ENCODE results near the gene RNF175. TPM values are rescaled to one million over a fixed set of nuclear protein-coding genes. Genes with fewer than 3 reads are reported as not detected.
"Not testable (repeated sequence)": the region's sequence is repeated elsewhere in the genome, so short reads cannot be mapped to it uniquely, and the experiment has no call there.

The RNF175 gene
- polyA plus RNA-seq, 4 donors, result 0.38 to 0.72 TPM; not detected in 2

- no peak overlapping the region for H3K27ac ChIP-seq (ENCODE audit: low read depth in 1 of 3, low read length in 2 of 3)
- no peaks in the 10 kb centered on the region for H3K27me3 ChIP-seq (ENCODE audit: control insufficient read depth in 3 of 3, insufficient read depth in 3 of 3, low read length in 3 of 3)
- peaks cover 0 to 6% (median 0%) of the 10 kb centered on the region in 3 donors for H3K4me1 ChIP-seq (ENCODE audit: control insufficient read depth in 3 of 3, insufficient read depth in 2 of 3, low read depth in 1 of 3, low read length in 2 of 3)
- H3K9me3 ChIP-seq (ENCODE audit: control insufficient read depth in 2 of 2, insufficient read depth in 1 of 2, low read depth in 1 of 2, low read length in 1 of 2), result peaks cover 0 to 11% of the 10 kb centered on the region in 2 donors
- FAIRE-seq, result no peak
- H3K36me3 ChIP-seq (ENCODE audit: control insufficient read depth in 3 of 3, insufficient read depth in 2 of 3, low read depth in 1 of 3, low read length in 3 of 3), result no peaks in the 10 kb centered on the region
- 74 to 83% (median 80%) methylated on average over 2 of the region's 2 CpGs for WGBS, 3 donors
- no peak for DNase-seq
- H3K4me3 ChIP-seq (ENCODE audit: low read depth in 1 of 3, low read length in 3 of 3), result no peak overlapping the region
Measured at GRCh38 chr4:153668647-153669046, 91.2 kb downstream of the RNF175 start.

DNA sequence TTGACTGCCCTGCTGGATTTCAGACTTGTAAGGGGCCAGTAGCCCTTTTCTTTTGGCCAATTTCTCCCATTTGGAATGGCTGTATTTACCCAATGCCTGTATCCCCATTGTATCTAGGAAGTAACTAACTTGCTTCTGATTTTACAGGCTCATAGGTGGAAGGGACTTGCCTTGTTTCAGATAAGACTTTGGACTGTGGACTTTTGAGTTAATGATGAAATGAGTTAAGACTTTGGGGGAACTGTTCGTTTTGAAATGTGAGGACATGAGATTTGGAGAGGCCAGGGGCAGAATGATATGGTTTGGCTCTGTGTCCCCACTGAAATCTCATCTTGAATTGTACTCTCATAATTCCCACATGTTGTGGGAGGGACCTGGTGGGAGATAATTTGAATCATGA lies 93.3 kb downstream of the RNF175 start:
- H3K36me3 ChIP-seq (ENCODE audit: control insufficient read depth in 3 of 3, insufficient read depth in 2 of 3, low read depth in 1 of 3, low read length in 3 of 3); H3K27ac ChIP-seq (ENCODE audit: low read depth in 1 of 3, low read length in 2 of 3); H3K4me3 ChIP-seq (ENCODE audit: low read depth in 1 of 3, low read length in 3 of 3); H3K4me1 ChIP-seq (ENCODE audit: control insufficient read depth in 3 of 3, insufficient read depth in 2 of 3, low read depth in 1 of 3, low read length in 2 of 3); H3K27me3 ChIP-seq (ENCODE audit: control insufficient read depth in 3 of 3, insufficient read depth in 3 of 3, low read length in 3 of 3); FAIRE-seq; DNase-seq: not testable (repeated sequence)
- H3K9me3 ChIP-seq (ENCODE audit: control insufficient read depth in 2 of 2, insufficient read depth in 1 of 2, low read depth in 1 of 2, low read length in 1 of 2), result peaks cover 0 to 15% of the 10 kb centered on the region in 2 donors
- 0 to 31% (median 10%) methylated on average over 1 of the region's 1 CpG for WGBS, 3 donors

DNA sequence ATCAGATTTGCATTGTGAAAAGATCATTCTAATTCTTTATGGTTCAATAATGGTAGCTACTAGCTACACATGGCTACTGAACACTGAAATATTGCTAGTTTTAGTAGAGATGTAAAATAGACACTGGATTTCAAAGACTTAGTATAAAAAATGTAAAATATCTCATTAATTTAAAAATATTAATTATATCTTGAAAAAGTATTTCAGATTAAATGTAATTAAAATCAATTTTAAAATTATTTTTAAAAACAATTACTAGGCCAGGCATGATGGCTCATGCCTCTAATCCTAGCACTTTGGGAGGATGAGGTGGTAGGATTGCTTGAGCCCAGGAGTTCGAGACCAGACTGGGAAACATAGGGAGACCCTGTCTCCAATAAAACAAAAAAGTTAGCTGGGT lies 96.2 kb downstream of the RNF175 start:
- WGBS, 3 donors, result 76 to 90% (median 89%) methylated on average over 1 of the region's 1 CpG
- Histone ChIP-seq H3K27ac (ENCODE audit: low read depth in 1 of 3, low read length in 2 of 3) (no peak overlapping the region), H3K9me3 (ENCODE audit: control insufficient read depth in 2 of 2, insufficient read depth in 1 of 2, low read depth in 1 of 2, low read length in 1 of 2) (peaks cover 0 to 15% of the 10 kb centered on the region in 2 donors), H3K4me1 (ENCODE audit: control insufficient read depth in 3 of 3, insufficient read depth in 2 of 3, low read depth in 1 of 3, low read length in 2 of 3) (peaks cover 0 to 6% (median 0%) of the 10 kb centered on the region in 3 donors), H3K36me3 (ENCODE audit: control insufficient read depth in 3 of 3, insufficient read depth in 2 of 3, low read depth in 1 of 3, low read length in 3 of 3) (no peaks in the 10 kb centered on the region), H3K4me3 (ENCODE audit: low read depth in 1 of 3, low read length in 3 of 3) (no peak overlapping the region), H3K27me3 (ENCODE audit: control insufficient read depth in 3 of 3, insufficient read depth in 3 of 3, low read length in 3 of 3) (no peaks in the 10 kb centered on the region)
- FAIRE-seq, result no peak
- DNase-seq, result no peak

DNA sequence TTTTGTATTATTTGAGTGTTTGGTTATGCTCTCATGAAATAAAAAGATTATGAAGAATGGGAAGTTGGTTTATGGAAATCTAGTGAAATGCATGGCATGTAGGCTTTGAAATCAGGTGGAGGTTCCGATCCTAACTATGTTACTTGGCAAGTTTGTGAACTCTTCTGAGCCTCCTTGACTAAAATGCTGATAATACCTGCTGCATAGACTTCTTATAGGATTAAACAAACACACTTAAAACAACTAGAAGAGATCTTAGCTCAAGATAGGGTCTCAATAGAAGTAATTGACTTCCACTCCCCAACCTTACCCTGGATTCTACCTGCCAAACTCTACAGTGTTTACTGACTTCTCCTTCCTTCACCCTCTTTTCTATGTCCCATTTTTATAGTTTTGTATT lies 97.9 kb downstream of the RNF175 start:
- H3K27ac ChIP-seq (ENCODE audit: low read depth in 1 of 3, low read length in 2 of 3), result no peak overlapping the region
- no peak for FAIRE-seq
- 93 to 96% (median 94%) methylated on average over 1 of the region's 1 CpG for WGBS, 3 donors

GRCh38 chr4:153661215-153661822 lies 98.5 kb downstream of the RNF175 start:
- H3K27ac ChIP-seq (ENCODE audit: low read depth in 1 of 3, low read length in 2 of 3), result no peak overlapping the region

More for the DNA sequence above, 97.9 kb downstream of the RNF175 start:
- peaks cover 0 to 6% (median 0%) of the 10 kb centered on the region in 3 donors for H3K4me1 ChIP-seq (ENCODE audit: control insufficient read depth in 3 of 3, insufficient read depth in 2 of 3, low read depth in 1 of 3, low read length in 2 of 3)
- H3K4me3 ChIP-seq (ENCODE audit: low read depth in 1 of 3, low read length in 3 of 3), result no peak overlapping the region
- H3K27me3 ChIP-seq (ENCODE audit: control insufficient read depth in 3 of 3, insufficient read depth in 3 of 3, low read length in 3 of 3), result no peaks in the 10 kb centered on the region
- no peaks in the 10 kb centered on the region for H3K36me3 ChIP-seq (ENCODE audit: control insufficient read depth in 3 of 3, insufficient read depth in 2 of 3, low read depth in 1 of 3, low read length in 3 of 3)
- peaks cover 0 to 11% of the 10 kb centered on the region in 2 donors for H3K9me3 ChIP-seq (ENCODE audit: control insufficient read depth in 2 of 2, insufficient read depth in 1 of 2, low read depth in 1 of 2, low read length in 1 of 2)
- no peak for DNase-seq

More at GRCh38 chr4:153661215-153661822, 98.5 kb downstream of the RNF175 start:
- Histone ChIP-seq H3K27me3 (ENCODE audit: control insufficient read depth in 3 of 3, insufficient read depth in 3 of 3, low read length in 3 of 3) (no peaks in the 10 kb centered on the region), H3K4me3 (ENCODE audit: low read depth in 1 of 3, low read length in 3 of 3) (no peak overlapping the region), H3K4me1 (ENCODE audit: control insufficient read depth in 3 of 3, insufficient read depth in 2 of 3, low read depth in 1 of 3, low read length in 2 of 3) (peaks cover 0 to 6% (median 0%) of the 10 kb centered on the region in 3 donors), H3K9me3 (ENCODE audit: control insufficient read depth in 2 of 2, insufficient read depth in 1 of 2, low read depth in 1 of 2, low read length in 1 of 2) (peaks cover 0 to 11% of the 10 kb centered on the region in 2 donors), H3K36me3 (ENCODE audit: control insufficient read depth in 3 of 3, insufficient read depth in 2 of 3, low read depth in 1 of 3, low read length in 3 of 3) (no peaks in the 10 kb centered on the region)
- no peak for DNase-seq
- 75 to 86% (median 85%) methylated on average over 6 of the region's 6 CpGs for WGBS, 3 donors
- FAIRE-seq, result no peak

Other genes starting within 250 kb of the RNF175 start
- gene TLR2, start 75.7 kb downstream of the RNF175 start, polyA plus RNA-seq, result 10 to 100 TPM in 1 of 4 donors, 1 to 10 TPM in 3; 1.4 to 11.2 (median 3.1) TPM
- 10 to 100 TPM in 1 of 4 donors, 1 to 10 TPM in 1, not detected in 2; 1.1 to 11.6 TPM for gene SFRP2, start 29.1 kb upstream of the RNF175 start, polyA plus RNA-seq